Endodermal cell (in vitro differentiated cells): ENCODE results near the gene NUP50. TPM values are rescaled to one million over a fixed set of nuclear protein-coding genes. Genes with fewer than 3 reads are reported as not detected.

Experiments used
- DNase-seq: peaks from one replicate; pipeline ENCODE4 v3.0.0-alpha.2; 2017
- H3K27ac ChIP-seq: 2 replicates; pipeline ENCODE4 v1.5.1; 2013; ENCODE audit warnings: mild to moderate bottlenecking, low read depth, low read length, moderate library complexity
- H3K27me3 ChIP-seq: 2 replicates; pipeline ENCODE4 v1.6.1; 2013; ENCODE audit warnings: mild to moderate bottlenecking, low read length, moderate library complexity; ENCODE audit not compliant: insufficient read depth, control insufficient read depth, poor library complexity, severe bottlenecking
- H3K36me3 ChIP-seq: 2 replicates; pipeline ENCODE4 v1.7.0; 2013; ENCODE audit warnings: mild to moderate bottlenecking, low read length, moderate library complexity; ENCODE audit not compliant: control insufficient read depth, insufficient read depth
- H3K4me1 ChIP-seq: one replicate; pipeline ENCODE4 v1.7.0; 2013; ENCODE audit warnings: low read length; ENCODE audit not compliant: control insufficient read depth, insufficient read depth
- H3K4me3 ChIP-seq: 2 replicates; pipeline ENCODE4 v1.5.1; 2013; ENCODE audit warnings: mild to moderate bottlenecking, low read length, moderate library complexity
- H3K9ac ChIP-seq: 2 replicates; pipeline ENCODE4 v1.6.1; 2013; ENCODE audit warnings: mild to moderate bottlenecking, low read length, moderate library complexity; ENCODE audit not compliant: poor library complexity, severe bottlenecking; ENCODE audit errors: extremely low read depth
- H3K9me3 ChIP-seq: 2 replicates; pipeline ENCODE4 v1.6.1; 2013; ENCODE audit warnings: mild to moderate bottlenecking, low read length, moderate library complexity; ENCODE audit not compliant: control insufficient read depth
- H3K27ac Mint-ChIP-seq: 2 replicates; pipeline ENCODE4 v1.8.0; 2020; ENCODE audit warnings: mixed read lengths
- H3K27me3 Mint-ChIP-seq: 2 replicates; pipeline ENCODE4 v1.8.0; 2021; ENCODE audit warnings: mild to moderate bottlenecking, mixed read lengths; ENCODE audit not compliant: insufficient read depth
- H3K36me3 Mint-ChIP-seq: 2 replicates; pipeline ENCODE4 v1.8.0; 2020; ENCODE audit warnings: low read depth, mixed read lengths
- H3K4me1 Mint-ChIP-seq: 2 replicates; pipeline ENCODE4 v1.8.0; 2020; ENCODE audit warnings: mixed read lengths
- H3K4me3 Mint-ChIP-seq: 2 replicates; pipeline ENCODE4 v1.8.0; 2020; ENCODE audit warnings: mild to moderate bottlenecking, moderate library complexity, mixed read lengths
- H3K9me3 Mint-ChIP-seq: 2 replicates; pipeline ENCODE4 v1.8.0; 2020; ENCODE audit warnings: mild to moderate bottlenecking, mixed read lengths
- WGBS, 2 experiments: methylation state at CpG; one replicate each; pipeline versions ENCODE4 v1.1.5 to v1.1.7; 2013; ENCODE audit warnings: missing lambda C conversion rate in 2 of 2, mixed read lengths in 1 of 2; ENCODE audit not compliant: insufficient coverage in 1 of 2, insufficient read length in 1 of 2; 5-methylcytosine and 5-hydroxymethylcytosine counted together
- total RNA-seq, 2 donors: library from RNA; stranded (reverse); fragmentation: NEBNext Ultra II Directional in 1 of 2; extraction: Animal tissue kit (Norgen Biotek cat#: 25700) in 1 of 2; gene quantifications; 2 replicates in 1 of 2; 3 replicates in 1 of 2; pipeline ENCODE4 v1.2.1, GENCODE V29; 2021
- TF ChIP-seq, protein P1 (sequence below): fragments of 200-600 bp; sonication (generic); conservative IDR thresholded peaks from 2 replicates; pipeline ENCODE4 v1.5.0; 2021; ENCODE audit warnings: antibody characterized with exemption, mild to moderate bottlenecking

NUP50 gene
- total RNA-seq, 2 donors from 2014 or later, result 101 to 115 TPM

DNA sequence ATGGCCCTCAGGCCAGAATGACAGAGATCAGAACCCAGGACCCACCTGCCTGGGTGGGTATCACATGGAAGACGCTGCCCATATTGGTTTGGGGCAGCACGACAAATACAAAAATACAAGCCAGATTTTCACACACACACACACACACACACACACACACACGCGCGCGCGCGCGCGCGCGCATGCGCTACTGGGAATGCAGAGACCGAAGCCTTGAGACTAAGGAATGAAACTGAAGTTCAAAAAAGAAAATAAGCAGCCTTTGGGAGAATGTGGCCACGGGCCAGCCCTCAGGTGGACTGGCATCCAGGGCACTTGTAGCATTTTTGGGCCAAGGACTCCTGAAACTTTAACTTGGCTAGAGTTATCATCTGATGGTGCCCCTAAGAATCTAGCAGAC, 21.3 kb upstream of the NUP50 start:
- TF ChIP-seq, protein P1, sequence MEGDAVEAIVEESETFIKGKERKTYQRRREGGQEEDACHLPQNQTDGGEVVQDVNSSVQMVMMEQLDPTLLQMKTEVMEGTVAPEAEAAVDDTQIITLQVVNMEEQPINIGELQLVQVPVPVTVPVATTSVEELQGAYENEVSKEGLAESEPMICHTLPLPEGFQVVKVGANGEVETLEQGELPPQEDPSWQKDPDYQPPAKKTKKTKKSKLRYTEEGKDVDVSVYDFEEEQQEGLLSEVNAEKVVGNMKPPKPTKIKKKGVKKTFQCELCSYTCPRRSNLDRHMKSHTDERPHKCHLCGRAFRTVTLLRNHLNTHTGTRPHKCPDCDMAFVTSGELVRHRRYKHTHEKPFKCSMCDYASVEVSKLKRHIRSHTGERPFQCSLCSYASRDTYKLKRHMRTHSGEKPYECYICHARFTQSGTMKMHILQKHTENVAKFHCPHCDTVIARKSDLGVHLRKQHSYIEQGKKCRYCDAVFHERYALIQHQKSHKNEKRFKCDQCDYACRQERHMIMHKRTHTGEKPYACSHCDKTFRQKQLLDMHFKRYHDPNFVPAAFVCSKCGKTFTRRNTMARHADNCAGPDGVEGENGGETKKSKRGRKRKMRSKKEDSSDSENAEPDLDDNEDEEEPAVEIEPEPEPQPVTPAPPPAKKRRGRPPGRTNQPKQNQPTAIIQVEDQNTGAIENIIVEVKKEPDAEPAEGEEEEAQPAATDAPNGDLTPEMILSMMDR, result no peak
- H3K36me3 Mint-ChIP-seq, result peaks cover 37% of the 10 kb centered on the region
- H3K9me3 ChIP-seq, result peaks cover 24% of the 10 kb centered on the region
- peaks cover 1% of the 10 kb centered on the region for H3K27me3 Mint-ChIP-seq
- no peak overlapping the region for H3K4me3 ChIP-seq
- peaks cover 34% of the 10 kb centered on the region for H3K9me3 Mint-ChIP-seq
- H3K36me3 ChIP-seq, result no peaks in the 10 kb centered on the region
- H3K4me1 ChIP-seq, result no peaks in the 10 kb centered on the region
- no peak overlapping the region for H3K4me3 Mint-ChIP-seq
- H3K27ac ChIP-seq, result no peak overlapping the region
- H3K9ac ChIP-seq, result no peak overlapping the region
- H3K27ac Mint-ChIP-seq, result no peak overlapping the region
- no peaks in the 10 kb centered on the region for H3K27me3 ChIP-seq
- H3K4me1 Mint-ChIP-seq, result no peaks in the 10 kb centered on the region
- DNase-seq, result no peak
- 58 to 66% methylated on average over 6 to 15 of the region's 15 CpGs for WGBS, 2 experiments

DNA sequence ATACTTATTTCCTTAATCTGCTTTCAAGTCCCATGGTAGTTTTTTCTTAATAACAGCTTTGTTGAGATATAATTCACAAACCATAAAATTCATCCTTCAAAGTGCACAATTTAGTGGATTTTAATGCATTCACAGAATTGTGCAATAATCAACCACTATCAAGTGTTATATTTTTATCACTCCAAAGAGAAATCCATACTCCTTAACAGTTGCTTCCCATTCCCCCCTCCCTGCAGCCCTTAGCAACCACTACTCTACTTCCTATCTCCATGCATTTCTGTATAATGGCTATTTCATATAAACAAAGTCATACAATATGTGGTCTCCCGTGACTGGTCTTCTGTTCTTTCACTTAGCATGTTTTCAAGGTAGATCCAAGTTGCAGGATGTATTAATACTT, 18.8 kb upstream of the NUP50 start:
- WGBS, 2 experiments, result 90% methylated on average over 1 of the region's 1 CpG; no CpG with 5 or more reads in 1 of the 2 experiments
- Histone ChIP-seq H3K27ac (no peak overlapping the region), H3K36me3 (peaks cover 18% of the 10 kb centered on the region), H3K4me1 (no peaks in the 10 kb centered on the region), H3K4me3 (no peak overlapping the region), H3K27me3 (no peaks in the 10 kb centered on the region), H3K9me3 (peaks cover 24% of the 10 kb centered on the region), H3K9ac (no peak overlapping the region)
- Mint-ChIP-seq H3K36me3 (peaks cover 32% of the 10 kb centered on the region), H3K9me3 (peaks cover 34% of the 10 kb centered on the region), H3K27me3 (peaks cover 1% of the 10 kb centered on the region), H3K4me3 (no peak overlapping the region), H3K27ac (no peak overlapping the region), H3K4me1 (no peaks in the 10 kb centered on the region)
- DNase-seq, result no peak
- TF ChIP-seq, protein P1, result no peak

DNA sequence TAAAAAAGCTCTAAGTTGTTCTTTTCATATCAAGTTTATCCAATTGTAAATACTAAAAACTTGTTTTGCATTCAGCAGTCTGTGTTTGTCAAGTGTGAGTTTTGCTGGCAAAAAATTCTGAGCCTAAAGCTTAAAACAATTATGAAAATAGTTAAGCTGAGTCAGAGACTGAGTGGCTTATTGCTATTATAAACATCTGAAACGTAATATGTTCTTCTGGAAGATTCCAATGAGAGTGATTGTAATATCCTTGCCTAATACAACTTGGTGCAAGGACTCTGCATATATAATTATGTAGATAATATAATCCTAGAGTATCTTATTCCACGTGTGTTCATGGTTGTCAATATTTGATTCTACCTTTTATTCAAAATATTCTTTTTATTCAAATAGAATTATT, 14.1 kb upstream of the NUP50 start:
- peaks cover 8% of the 10 kb centered on the region for H3K9me3 ChIP-seq
- H3K36me3 ChIP-seq, result peaks cover 30% of the 10 kb centered on the region
- H3K27ac ChIP-seq, result no peak overlapping the region
- TF ChIP-seq, protein P1, result no peak
- H3K4me3 ChIP-seq, result no peak overlapping the region
- no peak overlapping the region for H3K4me3 Mint-ChIP-seq
- 100% methylated on average over 1 of the region's 2 CpGs; no CpG with 5 or more reads in 1 of the 2 experiments for WGBS, 2 experiments
- H3K9me3 Mint-ChIP-seq, result peaks cover 11% of the 10 kb centered on the region
- peaks cover 1% of the 10 kb centered on the region for H3K27me3 Mint-ChIP-seq
- H3K9ac ChIP-seq, result no peak overlapping the region
- peaks cover 4% of the 10 kb centered on the region for H3K4me1 Mint-ChIP-seq
- H3K27ac Mint-ChIP-seq, result no peak overlapping the region
- no peak for DNase-seq
- H3K36me3 Mint-ChIP-seq, result peaks cover 21% of the 10 kb centered on the region
- H3K27me3 ChIP-seq, result no peaks in the 10 kb centered on the region
- H3K4me1 ChIP-seq, result no peaks in the 10 kb centered on the region
